HuH-7 (cell line): ENCODE data around the gene CIB4.

ENCODE experiments used
- DNase-seq: peaks from one replicate; pipeline ENCODE4 v3.0.0; 2011; ENCODE audit warnings: low spot score

CIB4 gene

DNA sequence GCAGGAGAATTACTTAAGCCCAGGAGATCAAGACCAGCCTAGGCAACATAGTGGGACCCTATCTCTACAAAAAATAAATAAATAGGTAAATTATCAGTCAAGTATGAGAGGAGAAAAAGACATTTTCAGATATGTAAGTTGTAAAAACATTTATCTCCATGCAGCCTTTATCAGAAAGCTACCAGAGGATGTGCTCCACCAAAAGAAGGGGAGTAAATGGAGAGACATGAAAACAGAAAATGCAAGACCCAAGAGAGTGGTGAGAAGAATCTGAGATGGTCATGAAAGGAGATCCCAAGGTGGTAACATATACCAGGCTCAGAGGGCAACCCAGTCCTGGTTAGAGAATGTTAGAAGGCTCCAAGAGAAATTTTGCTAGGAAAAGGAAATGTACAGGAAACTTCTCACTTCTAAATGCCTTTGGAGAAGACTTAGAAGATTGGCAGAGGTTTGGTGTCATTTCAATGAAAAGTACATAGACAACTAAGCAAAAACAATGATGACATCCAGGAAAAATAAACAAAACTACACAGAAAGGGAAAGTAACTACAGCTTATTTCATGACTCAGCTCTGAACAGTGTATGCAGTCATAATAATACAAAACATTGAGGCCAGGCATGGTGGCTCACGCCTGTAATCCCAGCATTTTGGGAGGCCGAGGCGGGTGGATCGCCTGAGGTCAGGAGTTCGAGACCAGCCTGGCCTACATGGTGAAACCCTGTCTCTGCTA, 19.5 kb downstream of the CIB4 start:
- DNase-seq = no peak

GRCh38 chr2:26620031-26620605, 21.0 kb downstream of the CIB4 start:
- no peak for DNase-seq

GRCh38 chr2:26619521-26619951, 21.6 kb downstream of the CIB4 start:
- no peak for DNase-seq

GRCh38 chr2:26619096-26619495, 22.1 kb downstream of the CIB4 start:
- no peak for DNase-seq

DNA sequence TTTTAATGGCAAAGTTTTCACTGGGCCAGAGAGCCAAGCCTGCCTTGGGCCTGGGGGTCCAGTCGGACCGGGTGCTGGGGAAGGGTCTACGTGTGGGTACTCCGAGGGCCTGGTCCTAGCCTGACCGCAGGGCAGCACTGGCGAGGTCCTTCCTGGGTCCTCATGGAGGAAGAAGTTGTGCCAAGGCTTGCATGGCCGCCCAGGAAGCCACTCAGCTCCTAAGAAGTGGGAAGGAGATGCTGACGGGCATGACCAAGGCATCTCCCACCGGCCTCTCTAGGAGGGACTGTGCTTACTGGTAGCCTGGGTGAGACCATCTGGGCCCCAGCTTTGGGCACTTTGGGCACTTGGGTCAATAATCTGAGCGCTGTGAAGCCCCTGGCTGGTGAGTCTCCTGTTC, 22.6 kb downstream of the CIB4 start:
- DNase-seq = no peak

- DNase-seq = no peak
Measured at GRCh38 chr2:26617588-26618083, 23.5 kb downstream of the CIB4 start.

DNA sequence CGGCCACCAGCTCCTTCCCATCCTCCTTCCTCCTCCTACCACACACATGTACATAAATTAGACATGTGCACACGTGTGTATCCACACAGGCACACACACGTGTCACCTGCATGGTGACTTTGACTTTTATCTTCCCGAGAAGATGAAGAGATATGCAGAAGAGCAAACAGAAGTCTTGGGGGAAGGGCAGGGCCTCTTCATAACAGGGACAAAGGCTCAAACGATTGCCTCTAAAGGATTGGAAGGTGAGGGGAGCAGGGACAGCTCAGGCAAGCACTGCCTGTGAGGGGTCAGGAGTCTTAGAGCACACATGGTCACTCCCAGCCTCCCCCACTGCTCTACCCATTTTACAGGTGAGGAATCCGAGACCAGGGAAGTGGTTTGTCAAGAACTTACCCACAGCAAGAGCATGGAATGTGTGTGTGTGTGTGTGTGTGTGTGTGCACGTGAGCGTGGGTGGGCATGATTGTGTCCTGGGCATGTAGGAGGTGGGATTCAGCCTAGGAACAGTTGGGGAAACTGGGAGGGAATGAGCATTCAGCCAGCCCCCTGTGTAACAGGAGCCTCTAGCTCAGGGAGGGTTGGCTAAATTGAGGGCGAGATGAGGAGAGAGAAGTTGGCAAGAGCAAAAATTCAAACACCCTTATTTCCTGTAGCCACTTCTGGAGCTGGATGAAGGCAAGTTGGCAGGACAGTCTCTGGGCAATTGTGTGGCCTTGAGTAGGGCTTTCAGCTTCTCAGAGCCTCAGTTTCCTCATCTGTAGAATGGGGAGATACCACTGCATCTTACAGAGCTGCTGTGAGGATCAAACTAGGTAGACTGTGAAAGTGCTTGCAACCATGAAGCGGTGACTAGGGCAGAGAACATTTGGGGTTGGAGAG, 24.2 kb downstream of the CIB4 start:
- no peak for DNase-seq

DNA sequence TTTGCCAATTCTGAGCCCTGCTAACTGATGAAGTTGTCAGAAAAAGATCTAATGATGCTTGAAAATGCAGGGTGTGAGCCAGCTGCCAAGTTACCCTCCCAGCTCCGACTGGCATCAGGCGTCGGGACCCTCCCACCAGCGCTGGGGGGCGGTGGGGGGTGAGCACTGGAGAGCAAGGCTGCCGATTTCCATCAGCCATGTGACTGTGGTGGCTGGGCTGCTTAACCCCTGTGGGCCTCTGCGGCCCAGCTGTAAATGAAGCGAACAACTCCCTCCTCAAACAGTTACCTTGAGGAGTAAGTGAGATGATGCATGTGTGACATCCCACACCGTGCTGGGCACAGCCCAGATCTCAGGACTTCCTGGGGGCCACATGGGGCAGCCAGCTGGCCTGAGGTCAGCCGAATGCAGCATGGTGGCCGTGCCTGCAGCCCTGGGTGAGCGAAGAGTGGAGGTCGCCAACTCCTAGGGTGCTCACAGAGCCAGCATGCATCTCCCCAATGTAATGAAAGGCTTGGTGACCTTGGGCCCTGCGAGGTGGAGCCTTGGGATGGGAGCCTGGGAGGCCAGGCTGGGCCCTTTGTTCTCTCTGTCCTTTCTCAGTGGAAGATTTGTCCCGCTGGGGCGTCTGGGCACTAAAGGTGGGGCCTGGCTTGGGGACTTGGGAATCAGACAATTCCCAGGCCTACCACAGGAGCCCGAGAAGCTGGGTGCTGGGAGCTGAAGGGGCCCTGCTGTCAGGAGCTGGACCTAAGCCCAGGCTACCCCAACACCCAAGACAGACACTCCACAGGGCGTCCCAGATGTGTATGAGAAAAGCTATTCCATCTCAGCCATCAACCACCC, 25.1 kb downstream of the CIB4 start:
- DNase-seq = no peak

DNA sequence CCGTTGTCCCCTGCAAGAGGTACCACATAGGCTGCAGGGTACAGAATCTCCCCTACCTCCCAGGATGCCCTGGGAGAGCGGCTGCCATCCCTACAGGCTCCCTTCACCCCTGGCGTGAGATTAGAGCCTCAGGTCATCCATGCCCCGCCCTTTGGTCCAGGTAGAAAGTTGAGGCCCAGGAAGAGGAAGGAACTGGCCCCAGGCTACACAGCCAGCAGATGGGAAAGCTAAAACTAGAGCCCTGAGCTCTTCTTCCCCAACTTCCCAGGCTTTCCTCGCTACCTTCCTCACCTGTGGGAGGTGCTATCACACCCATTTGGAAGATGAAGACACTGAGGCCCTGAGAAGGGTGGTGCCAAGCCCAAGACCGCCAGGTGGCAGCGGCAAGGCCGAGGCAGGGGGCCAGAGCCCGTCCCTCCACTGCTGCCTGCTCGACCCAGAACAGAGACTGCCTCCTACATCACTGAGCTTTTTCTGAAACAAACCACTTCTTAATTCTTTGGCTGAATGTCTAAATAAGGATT, 25.8 kb downstream of the CIB4 start:
- DNase-seq = no peak

- no peak for DNase-seq
Measured at GRCh38 chr2:26614216-26615138, 26.7 kb downstream of the CIB4 start.

GRCh38 chr2:26613241-26614215, 27.6 kb downstream of the CIB4 start:
- DNase-seq = no peak

DNA sequence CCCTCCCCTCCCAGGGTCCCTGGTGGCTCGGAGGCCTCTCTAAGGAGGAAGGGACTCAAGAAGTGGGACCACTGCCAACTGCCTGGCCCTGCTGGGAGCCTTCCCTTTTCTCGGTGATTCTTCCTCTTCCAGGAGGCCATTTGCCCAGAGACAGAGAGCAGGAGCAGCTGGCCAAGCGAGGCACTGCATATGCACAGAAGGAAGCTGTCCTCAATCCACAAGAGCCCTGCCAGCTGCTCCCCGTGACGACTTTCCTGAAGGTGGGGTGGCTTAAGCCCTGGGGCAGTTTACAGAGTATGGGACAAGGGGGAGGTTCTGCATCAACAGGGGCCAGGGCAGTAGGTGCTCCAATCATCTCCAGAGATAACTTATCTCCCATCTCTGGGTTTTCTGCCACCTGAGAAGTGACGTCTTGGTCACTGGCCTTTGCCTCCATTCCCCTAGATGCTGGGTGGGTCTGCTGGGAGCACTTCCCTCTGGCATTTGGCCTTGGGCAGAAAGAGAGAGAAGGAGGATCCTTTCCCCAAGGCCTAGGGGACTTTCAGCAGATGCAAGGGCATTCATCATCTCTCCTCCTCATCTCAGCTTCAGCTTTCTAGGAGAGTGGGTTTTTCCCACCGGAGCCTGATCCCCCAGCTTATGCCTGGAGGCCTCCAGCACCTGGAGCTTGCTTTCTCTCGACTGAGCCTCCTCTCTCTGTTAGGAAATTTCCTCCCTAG, 28.5 kb downstream of the CIB4 start:
- no peak for DNase-seq

DNA sequence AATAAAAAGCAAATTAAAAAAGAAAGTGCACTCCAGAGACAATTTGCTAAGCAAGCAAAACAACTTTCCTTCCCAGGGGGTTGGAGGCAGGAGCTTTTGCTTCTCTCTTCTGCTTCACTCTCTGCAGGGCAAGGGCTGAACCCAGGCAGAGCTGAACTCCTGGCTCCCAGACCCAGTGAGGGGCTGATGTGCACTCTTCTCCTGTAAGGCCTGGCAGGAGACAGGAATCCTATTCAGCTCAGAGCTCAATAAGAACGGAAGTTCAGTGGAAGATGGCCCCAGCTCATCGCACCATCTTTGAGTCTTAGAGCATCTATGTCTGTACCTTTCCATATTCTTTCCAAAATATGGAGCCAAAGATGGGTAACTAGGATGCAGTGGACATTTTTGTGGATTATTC, 29.1 kb downstream of the CIB4 start:
- no peak for DNase-seq

DNA sequence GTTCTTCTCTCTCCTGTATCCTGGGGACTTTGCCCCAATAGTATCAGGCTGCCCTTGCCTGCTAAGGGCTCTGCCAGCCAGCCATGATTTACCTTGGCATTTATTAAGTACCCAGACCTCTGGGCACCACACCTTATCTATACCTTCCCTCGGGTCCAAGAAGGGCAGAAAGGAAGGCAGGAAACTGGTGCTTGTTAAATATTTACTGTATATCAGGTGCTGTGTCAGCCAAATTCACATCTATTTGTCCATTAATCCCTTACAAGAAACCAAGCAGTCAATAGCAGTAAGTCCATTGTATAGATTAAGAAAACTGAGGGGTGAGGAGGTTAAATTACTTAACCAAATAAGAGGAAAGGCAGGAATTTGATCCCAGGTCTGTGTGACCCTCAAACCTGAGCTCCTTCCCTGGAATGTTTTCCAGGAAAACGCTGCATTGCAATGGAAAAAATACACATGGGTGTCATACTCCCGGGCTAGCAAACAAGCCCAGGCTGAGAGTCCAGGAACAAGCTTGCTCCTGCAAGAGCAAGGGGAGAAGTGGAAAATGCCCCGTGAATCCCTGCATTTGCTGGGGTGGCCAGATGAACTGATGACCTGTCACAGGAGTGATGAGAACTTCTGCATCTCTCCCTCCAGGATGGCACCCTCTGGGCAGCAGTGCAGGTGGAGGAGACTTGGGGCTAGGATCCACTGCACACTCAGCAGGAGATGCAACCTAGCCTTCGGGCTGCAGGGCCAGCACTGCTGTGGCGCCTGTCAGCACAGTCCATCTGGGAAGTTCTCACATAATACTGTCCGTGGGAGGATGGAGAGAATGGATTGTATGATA, 30.4 kb downstream of the CIB4 start:
- no peak for DNase-seq

GRCh38 chr2:26609839-26610277, 31.3 kb downstream of the CIB4 start:
- DNase-seq = no peak

DNA sequence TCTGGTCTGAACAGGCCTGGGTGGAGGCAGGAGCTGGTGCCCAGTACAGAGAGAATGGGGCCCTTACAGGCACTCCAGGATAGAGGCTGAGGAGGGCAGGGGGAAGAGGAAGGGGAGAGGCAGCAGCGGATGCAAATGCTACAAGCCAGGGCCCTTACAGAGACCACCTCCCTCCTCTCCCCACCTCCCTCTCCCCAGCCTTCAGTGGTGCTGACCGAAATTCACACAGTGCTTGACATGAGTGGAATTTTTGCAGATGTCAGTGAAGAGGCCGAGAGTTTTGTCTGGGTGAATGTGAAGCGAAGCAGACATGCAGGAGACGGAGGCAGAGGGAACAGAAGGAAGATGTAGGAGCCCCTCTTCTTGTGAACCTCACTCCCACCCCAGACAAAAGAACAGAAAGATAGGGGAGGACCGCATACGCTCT, 31.9 kb downstream of the CIB4 start:
- DNase-seq = no peak

DNA sequence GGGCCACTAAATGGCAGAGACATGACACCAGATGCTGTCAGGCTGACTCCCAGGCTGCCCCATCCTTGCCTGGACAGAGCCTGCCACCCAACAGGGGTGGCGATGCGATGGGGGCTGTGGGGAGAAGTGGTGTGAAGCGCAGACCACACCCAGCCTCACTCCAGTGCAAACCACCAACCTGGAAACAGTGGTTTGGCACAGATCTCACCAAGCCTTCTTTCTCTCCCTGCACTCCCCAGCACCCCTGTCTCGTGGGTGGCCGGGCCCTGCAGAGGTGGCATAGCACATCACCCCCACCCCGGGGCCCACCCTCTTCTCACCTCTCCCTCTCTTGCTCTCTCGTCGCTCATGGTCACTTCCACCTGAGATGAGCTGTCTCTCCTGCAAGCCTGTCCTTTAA, 32.6 kb downstream of the CIB4 start:
- no peak for DNase-seq

- no peak for DNase-seq
Measured at GRCh38 chr2:26607698-26608097, 33.5 kb downstream of the CIB4 start.
